Ovary (tissue), 9 donors: ENCODE measurements around the gene SLC26A4. TPM values are rescaled to one million over a fixed set of nuclear protein-coding genes. Genes with fewer than 3 reads are reported as not detected.

Experiments
- DNase-seq, 5 donors: peaks; one replicate each; pipeline ENCODE4 v3.0.0-alpha.2; 2019 to 2020
- H3K27ac ChIP-seq, 2 donors: fragments of 200-600 bp; one replicate each; pipeline versions ENCODE4 v1.5.1 to v1.8.0; 2019 to 2022
- H3K27me3 ChIP-seq: fragments of 200-600 bp; one replicate; pipeline ENCODE4 v1.8.0; 2022
- H3K36me3 ChIP-seq: fragments of 200-600 bp; sonication (generic); one replicate; pipeline ENCODE4 v1.5.1; 2019
- H3K4me1 ChIP-seq: one replicate; pipeline ENCODE4 v1.8.1; 2013; ENCODE audit warnings: mild to moderate bottlenecking, moderate library complexity; ENCODE audit not compliant: insufficient read depth
- H3K4me3 ChIP-seq: fragments of 200-600 bp; sonication (generic); one replicate; pipeline ENCODE4 v1.5.1; 2017
- H3K9me3 ChIP-seq, 2 donors: fragments of 200-600 bp in 1 of 2; sonication (generic) in 1 of 2; one replicate each; pipeline versions ENCODE4 v1.5.1 to v1.8.1; 2013 to 2019; ENCODE audit warnings: mild to moderate bottlenecking in 1 of 2, moderate library complexity in 1 of 2
- EP300 ChIP-seq: sonication (generic); formaldehyde crosslinking; IDR thresholded peaks from one replicate; pipeline ENCODE4 v1.6.1; 2017; ENCODE audit warnings: antibody characterized with exemption
- POLR2A ChIP-seq: fragments of 450-650 bp; IDR thresholded peaks from one replicate; pipeline ENCODE4 v1.6.1; 2017; ENCODE audit warnings: antibody characterized with exemption, mild to moderate bottlenecking, moderate library complexity
- WGBS, 3 donors: extraction: QIAGEN DNeasy Blood & Tissue Kit in 1 of 3; methylation state at CpG; one replicate each; pipeline versions ENCODE4 v1.1.5 to v1.1.7; 2013 to 2017; 5-methylcytosine and 5-hydroxymethylcytosine counted together
- intact Hi-C, 4 donors: fragments of 100-400 bp; cut with DNase I; formaldehyde crosslinking; loops; one replicate each; pipeline versions ENCODE4 v1.11.0 to v1.15.1; 2022 to 2023
- polyA plus RNA-seq, 2 donors: library from polyadenylated mRNA; stranded (reverse); fragments of 200-250 nt in 1 of 2; fragments of 350-450 nt in 1 of 2; fragmentation: Illumina TruSeq in 1 of 2; extraction: RNeasy Lipid Tissue Mini Kit (QIAGEN cat#74804) in 1 of 2; gene quantifications; one replicate each; pipeline ENCODE4 v1.2.3, GENCODE V29; 2013 to 2014
- total RNA-seq, 7 donors: library from RNA; depleted of rRNA in 2 of 7; stranded (reverse); fragments of >200 nt in 2 of 7; fragmentation: NEBNext Ultra II Directional in 3 of 7; extraction: Animal tissue kit (Norgen Biotek cat#: 25700) in 3 of 7; gene quantifications; one replicate each; pipeline versions ENCODE4 v1.1.0 to v1.2.4, GENCODE V29; 2016 to 2023
- TF ChIP-seq, protein P1 (sequence below), 3 donors: fragments of 450-650 bp in 2 of 3; fragments of 200-600 bp in 1 of 3; IDR thresholded peaks; one replicate each; pipeline versions ENCODE4 v1.5.1 to v1.8.0; 2016 to 2022; ENCODE audit warnings: antibody characterized with exemption in 3 of 3, mild to moderate bottlenecking in 1 of 3
- donor health status: DM: no; HTN: no; CAD: no; lungs with moderate emphysema.
- donor health status: DM: no; HTN: no; CAD: no.
- donor health status: Bipolar disorder and iron deficiency.
- donor health status: DM: yes; HTN: yes; CAD: no.
- donor health status: DM: no; HTN: no; CAD: no.
- donor health status: DM: yes; HTN: yes; CAD: no.

The SLC26A4 gene
- total and polyA plus RNA-seq, 9 donors, result 0.11 to 1.3 (median 0.62) TPM

DNA sequence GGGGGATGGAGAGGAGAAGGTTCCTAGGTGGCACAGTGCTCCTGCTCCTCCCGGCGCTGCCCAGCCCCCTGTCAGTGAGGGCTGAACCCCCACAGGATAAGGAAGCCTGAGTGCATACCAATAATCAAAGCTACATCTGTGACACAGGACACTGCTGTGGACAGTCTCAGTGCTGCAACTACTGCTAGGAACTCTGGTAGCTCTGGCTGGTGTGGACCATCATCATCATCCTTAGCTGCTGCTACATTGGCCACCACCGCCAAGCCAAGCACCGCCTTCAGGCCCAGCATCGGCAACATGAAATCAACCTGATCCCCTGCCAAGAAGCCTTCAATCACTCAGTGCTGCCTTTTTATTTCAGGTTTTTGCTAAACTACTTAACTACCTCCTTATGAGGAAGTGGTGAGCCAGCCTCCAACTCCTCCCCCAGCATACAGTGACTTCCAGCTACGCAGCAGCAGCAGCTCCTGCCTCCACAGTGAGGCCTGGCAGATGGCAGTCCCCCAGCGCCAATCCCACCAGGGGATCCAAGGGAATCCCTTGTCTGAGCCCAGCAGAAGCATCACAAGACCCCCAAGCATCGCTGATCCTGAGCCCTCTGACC lies 32.1 kb upstream of the SLC26A4 start:
- H3K27ac ChIP-seq, result no peak overlapping the region
- H3K9me3 ChIP-seq, result no peaks in the 10 kb centered on the region
- no peaks in the 10 kb centered on the region for H3K36me3 ChIP-seq
- H3K27me3 ChIP-seq, result no peaks in the 10 kb centered on the region
- no peak overlapping the region for H3K4me3 ChIP-seq
- H3K4me1 ChIP-seq, result no peaks in the 10 kb centered on the region
- intact Hi-C loops, result no loop called here
- no peak for DNase-seq
- WGBS, 3 donors, result 90 to 93% (median 93%) methylated on average over 8 of the region's 8 CpGs
- TF ChIP-seq, protein P1, sequence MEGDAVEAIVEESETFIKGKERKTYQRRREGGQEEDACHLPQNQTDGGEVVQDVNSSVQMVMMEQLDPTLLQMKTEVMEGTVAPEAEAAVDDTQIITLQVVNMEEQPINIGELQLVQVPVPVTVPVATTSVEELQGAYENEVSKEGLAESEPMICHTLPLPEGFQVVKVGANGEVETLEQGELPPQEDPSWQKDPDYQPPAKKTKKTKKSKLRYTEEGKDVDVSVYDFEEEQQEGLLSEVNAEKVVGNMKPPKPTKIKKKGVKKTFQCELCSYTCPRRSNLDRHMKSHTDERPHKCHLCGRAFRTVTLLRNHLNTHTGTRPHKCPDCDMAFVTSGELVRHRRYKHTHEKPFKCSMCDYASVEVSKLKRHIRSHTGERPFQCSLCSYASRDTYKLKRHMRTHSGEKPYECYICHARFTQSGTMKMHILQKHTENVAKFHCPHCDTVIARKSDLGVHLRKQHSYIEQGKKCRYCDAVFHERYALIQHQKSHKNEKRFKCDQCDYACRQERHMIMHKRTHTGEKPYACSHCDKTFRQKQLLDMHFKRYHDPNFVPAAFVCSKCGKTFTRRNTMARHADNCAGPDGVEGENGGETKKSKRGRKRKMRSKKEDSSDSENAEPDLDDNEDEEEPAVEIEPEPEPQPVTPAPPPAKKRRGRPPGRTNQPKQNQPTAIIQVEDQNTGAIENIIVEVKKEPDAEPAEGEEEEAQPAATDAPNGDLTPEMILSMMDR (IDR thresholded peaks at IDR 0.05), result no peak
- no peak for TF ChIP-seq EP300
- TF ChIP-seq POLR2A, result no peak

DNA sequence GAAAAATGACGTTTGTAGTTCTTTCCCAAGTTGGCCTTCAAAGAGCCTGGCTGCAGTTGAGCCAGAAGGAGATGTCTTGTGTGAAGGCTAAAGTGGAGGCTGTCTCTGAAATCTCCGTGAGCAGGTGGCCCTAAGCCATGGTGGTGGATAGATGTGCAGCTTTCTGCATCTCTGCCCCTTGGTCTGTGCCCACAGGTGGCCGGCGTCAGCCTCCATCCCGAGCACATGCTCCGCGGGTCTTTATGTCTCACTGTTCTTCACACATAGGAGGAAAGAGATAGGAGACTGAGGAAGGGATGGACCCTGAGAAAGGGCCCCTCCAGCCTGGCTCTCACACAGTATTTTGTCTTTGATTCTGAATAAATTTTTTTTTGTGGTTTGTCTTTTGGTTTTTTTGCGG lies 30.3 kb upstream of the SLC26A4 start:
- Histone ChIP-seq H3K27ac (no peak overlapping the region), H3K4me3 (no peak overlapping the region), H3K9me3 (no peaks in the 10 kb centered on the region), H3K4me1 (no peaks in the 10 kb centered on the region), H3K27me3 (no peaks in the 10 kb centered on the region), H3K36me3 (no peaks in the 10 kb centered on the region)
- intact Hi-C loops, result no loop called here
- TF ChIP-seq EP300, result no peak
- TF ChIP-seq POLR2A, result no peak
- TF ChIP-seq, protein P1 (IDR thresholded peaks at IDR 0.05), result no peak
- no peak for DNase-seq
- WGBS, 3 donors, result 78 to 86% (median 80%) methylated on average over 8 of the region's 8 CpGs

DNA sequence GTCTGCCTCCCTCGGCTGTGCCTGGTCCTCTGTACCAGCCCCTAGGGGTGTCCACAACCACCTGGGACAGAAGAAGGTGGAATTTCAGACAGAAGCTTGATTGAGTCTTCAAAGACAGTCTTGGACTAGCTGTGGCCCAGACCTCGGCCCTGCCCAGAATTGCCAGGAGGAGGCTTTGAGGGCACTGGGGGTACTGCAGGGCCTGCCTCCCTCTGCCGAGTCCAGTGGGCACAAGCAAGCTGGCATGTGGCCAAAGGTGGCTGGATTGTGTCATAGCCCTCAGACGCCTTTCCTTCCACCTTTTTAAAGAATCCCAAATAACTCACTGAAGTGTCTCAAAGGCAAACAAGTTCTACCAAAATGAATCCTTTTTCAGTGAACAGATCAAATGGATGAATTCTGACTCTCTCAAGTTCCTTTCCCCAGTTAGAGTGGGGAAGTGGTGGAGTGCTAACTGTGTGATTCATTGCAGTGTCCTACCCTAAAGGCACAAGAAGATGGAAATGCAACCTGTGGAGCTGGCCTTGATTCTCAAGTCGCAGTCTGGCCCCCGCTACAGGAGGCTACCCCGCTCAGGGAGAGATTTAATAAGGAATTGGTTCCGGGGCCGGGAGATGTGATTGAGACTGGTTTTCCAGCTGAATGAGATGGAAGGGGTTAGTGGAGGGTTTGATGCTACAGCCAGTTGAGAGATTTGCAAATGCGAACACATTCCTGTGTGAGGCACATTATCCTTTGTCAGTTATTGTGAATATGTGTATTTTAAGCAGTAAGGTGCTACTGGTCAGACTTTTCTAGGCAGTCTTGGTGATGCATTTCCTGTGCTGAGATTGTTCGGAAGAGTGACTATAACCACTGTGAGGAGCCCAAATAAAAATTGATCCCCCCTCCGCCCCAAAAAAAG lies 28.8 kb upstream of the SLC26A4 start:
- 92 to 98% (median 94%) methylated on average over 12 of the region's 12 CpGs for WGBS, 3 donors
- Histone ChIP-seq H3K27ac (no peak overlapping the region), H3K36me3 (no peaks in the 10 kb centered on the region), H3K9me3 (no peaks in the 10 kb centered on the region), H3K4me3 (no peak overlapping the region), H3K4me1 (no peaks in the 10 kb centered on the region), H3K27me3 (no peaks in the 10 kb centered on the region)
- DNase-seq, result no peak
- intact Hi-C loops, result no loop called here
- TF ChIP-seq POLR2A, result no peak
- TF ChIP-seq, protein P1 (IDR thresholded peaks at IDR 0.05), result no peak
- no peak for TF ChIP-seq EP300

GRCh38 chr7:107632492-107632865 lies 28.1 kb upstream of the SLC26A4 start:
- no peak for DNase-seq
- Histone ChIP-seq H3K36me3 (no peaks in the 10 kb centered on the region), H3K27ac (no peak overlapping the region), H3K4me1 (no peaks in the 10 kb centered on the region), H3K4me3 (no peak overlapping the region), H3K27me3 (no peaks in the 10 kb centered on the region), H3K9me3 (no peaks in the 10 kb centered on the region)
- TF ChIP-seq EP300, result no peak
- no peak for TF ChIP-seq POLR2A
- TF ChIP-seq, protein P1 (IDR thresholded peaks at IDR 0.05), result no peak
- WGBS, 3 donors, result 90 to 96% (median 90%) methylated on average over 2 of the region's 2 CpGs
- intact Hi-C loops, result no loop called here
